K562 (cell line): ENCODE measurements around the gene LY6G6F. TPM values are rescaled to one million over a fixed set of nuclear protein-coding genes. Genes with fewer than 3 reads are reported as not detected.

Experiments
- ARID1B ChIP-seq: fragments of 450-650 bp; IDR thresholded peaks from 2 replicates; pipeline ENCODE4 v1.6.1; 2016; ENCODE audit warnings: antibody characterized with exemption, mild to moderate bottlenecking, inconsistent platforms
- E2F3 ChIP-seq: fragments of 250-450 bp; sonication (Bioruptor Pico); IDR thresholded peaks from 2 replicates; pipeline ENCODE4 v1.4.0; 2020; ENCODE audit warnings: mild to moderate bottlenecking
- ETV5 ChIP-seq: sonication (generic); formaldehyde crosslinking; IDR thresholded peaks from 2 replicates; pipeline ENCODE4 v1.4.0; 2020; ENCODE audit warnings: low read depth, mild to moderate bottlenecking, missing genetic modification reagents
- HEY1 ChIP-seq: fragments of 250-450 bp; sonication (Bioruptor Pico); IDR thresholded peaks from 2 replicates; pipeline ENCODE4 v1.5.0; 2020; ENCODE audit warnings: mild to moderate bottlenecking, moderate library complexity, borderline replicate concordance
- HNRNPL ChIP-seq: fragments of 200-400 bp; formaldehyde crosslinking; IDR thresholded peaks from 2 replicates; pipeline ENCODE4 v1.6.1; 2017; ENCODE audit warnings: low read depth, mild to moderate bottlenecking, low read length
- IRF1 ChIP-seq: sonication (generic); formaldehyde crosslinking; IDR thresholded peaks from 2 replicates; pipeline ENCODE4 v1.8.0; 2022; ENCODE audit warnings: missing genetic modification reagents, mild to moderate bottlenecking, borderline replicate concordance
- NFE2 ChIP-seq: IDR thresholded peaks from 2 replicates; pipeline ENCODE4 v1.6.1; 2014; ENCODE audit warnings: antibody characterized with exemption, low read depth
- RBM14 ChIP-seq: fragments of 200-400 bp; formaldehyde crosslinking; IDR thresholded peaks from 2 replicates; pipeline ENCODE4 v1.6.1; 2018; ENCODE audit warnings: low read depth, mild to moderate bottlenecking, low read length, moderate library complexity, borderline replicate concordance; ENCODE audit not compliant: insufficient read depth
- RUNX1 ChIP-seq: sonication (generic); IDR thresholded peaks from 2 replicates; pipeline ENCODE4 v1.6.1; 2016; ENCODE audit warnings: antibody characterized with exemption, low read depth
- TAF9B ChIP-seq: fragments of 450-650 bp; IDR thresholded peaks from 2 replicates; pipeline ENCODE4 v1.6.1; 2018; ENCODE audit warnings: mild to moderate bottlenecking; ENCODE audit not compliant: partially characterized antibody
- ZEB2 ChIP-seq: fragments of 450-650 bp; IDR thresholded peaks from 2 replicates; pipeline ENCODE4 v1.6.1; 2016
- ZNF263 ChIP-seq: sonication (generic); formaldehyde crosslinking; IDR thresholded peaks from 2 replicates; pipeline ENCODE4 v1.8.0; 2022; ENCODE audit warnings: mild to moderate bottlenecking, missing genetic modification reagents, borderline replicate concordance
- polyA plus RNA-seq, 8 experiments: library from polyadenylated mRNA; depleted of rRNA in 4 of 8; stranded (reverse) in 5 of 8; unstranded in 3 of 8; fragments of >200 nt; fragmentation: Nextera tagmentation in 2 of 8; fragmentation: Illumina TruSeq in 1 of 8; extraction: Ambion mirVana in 2 of 8; extraction: Trizol in 1 of 8; gene quantifications; 2 replicates each; pipeline versions ENCODE4 v1.2.1 to v1.2.3, GENCODE V29; 2011 to 2014; ENCODE audit warnings: inconsistent platforms in 1 of 8, missing spikeins in 1 of 8
- total RNA-seq, 7 experiments: library from RNA; depleted of rRNA in 6 of 7; stranded (reverse); fragments of >200 nt in 6 of 7; fragmentation: Illumina TruSeq in 2 of 7; extraction: Trizol in 2 of 7; gene quantifications; 2 replicates each; pipeline versions ENCODE4 v1.2.1 to v1.2.3, GENCODE V29; 2011 to 2021; ENCODE audit warnings: low replicate concordance in 1 of 7
- TF ChIP-seq, protein P1 (sequence below): fragments of 450-650 bp; formaldehyde crosslinking; IDR thresholded peaks from 2 replicates; pipeline ENCODE4 v1.4.0; 2020; ENCODE audit warnings: mild to moderate bottlenecking, mixed read lengths
- TF ChIP-seq, protein P2 (sequence below): fragments of 450-650 bp; IDR thresholded peaks from 2 replicates; pipeline ENCODE4 v1.7.0; 2016; ENCODE audit warnings: borderline replicate concordance
- TF ChIP-seq, protein P3 (sequence below): fragments of 250-450 bp; sonication (Bioruptor Pico); IDR thresholded peaks from 2 replicates; pipeline ENCODE4 v1.5.0; 2022; ENCODE audit warnings: mild to moderate bottlenecking
- TF ChIP-seq, protein P4 (sequence below), 2 experiments: fragments of 450-650 bp in 1 of 2; sonication (generic) in 1 of 2; formaldehyde crosslinking; conservative IDR thresholded peaks; 2 replicates each; pipeline versions ENCODE4 v1.4.0 to v1.8.1; 2020 to 2022; ENCODE audit warnings: mild to moderate bottlenecking in 1 of 2, missing genetic modification reagents in 1 of 2
- TF ChIP-seq, protein P5 (sequence below): fragments of 450-650 bp; formaldehyde crosslinking; IDR thresholded peaks from 2 replicates; pipeline ENCODE4 v1.4.0; 2020; ENCODE audit warnings: mild to moderate bottlenecking
- TF ChIP-seq, protein P6 (sequence below), 2 experiments: fragments of 450-650 bp; conservative IDR thresholded peaks; 2 replicates each; pipeline ENCODE4 v1.6.1; 2017; ENCODE audit warnings: mild to moderate bottlenecking in 2 of 2, moderate library complexity in 2 of 2

Gene LY6G6F
- total and polyA plus RNA-seq, 9 of the 15 experiments (the other 6 are each of a cell fraction or from before 2014, with no cell fraction given): 0.14 to 0.50 (median 0.28) TPM; not detected in 2

DNA sequence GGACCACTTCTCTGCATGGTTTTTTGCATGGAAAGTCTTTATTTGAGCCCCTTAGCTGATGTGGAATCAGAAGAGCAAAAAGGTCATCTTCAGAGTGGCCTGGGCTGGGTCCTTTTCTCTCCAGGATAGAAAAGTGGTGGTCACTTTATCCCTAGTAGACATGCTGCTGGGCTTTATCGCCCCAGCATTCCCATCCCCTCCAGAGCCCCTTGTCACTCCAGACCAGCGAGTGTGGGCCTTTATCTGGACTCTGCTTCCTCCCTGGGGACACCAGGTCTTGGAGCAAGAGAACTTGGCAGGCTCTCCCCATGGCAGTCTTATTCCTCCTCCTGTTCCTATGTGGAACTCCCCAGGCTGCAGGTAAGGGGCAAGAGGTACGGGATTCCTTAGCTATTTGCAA, at the start of gene LY6G6F (continued):
- TF ChIP-seq, protein P1, sequence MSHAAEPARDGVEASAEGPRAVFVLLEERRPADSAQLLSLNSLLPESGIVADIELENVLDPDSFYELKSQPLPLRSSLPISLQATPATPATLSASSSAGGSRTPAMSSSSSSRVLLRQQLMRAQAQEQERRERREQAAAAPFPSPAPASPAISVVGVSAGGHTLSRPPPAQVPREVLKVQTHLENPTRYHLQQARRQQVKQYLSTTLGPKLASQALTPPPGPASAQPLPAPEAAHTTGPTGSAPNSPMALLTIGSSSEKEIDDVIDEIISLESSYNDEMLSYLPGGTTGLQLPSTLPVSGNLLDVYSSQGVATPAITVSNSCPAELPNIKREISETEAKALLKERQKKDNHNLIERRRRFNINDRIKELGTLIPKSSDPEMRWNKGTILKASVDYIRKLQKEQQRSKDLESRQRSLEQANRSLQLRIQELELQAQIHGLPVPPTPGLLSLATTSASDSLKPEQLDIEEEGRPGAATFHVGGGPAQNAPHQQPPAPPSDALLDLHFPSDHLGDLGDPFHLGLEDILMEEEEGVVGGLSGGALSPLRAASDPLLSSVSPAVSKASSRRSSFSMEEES (CRISPR knock-in tag): no peak
- TF ChIP-seq, protein P2, sequence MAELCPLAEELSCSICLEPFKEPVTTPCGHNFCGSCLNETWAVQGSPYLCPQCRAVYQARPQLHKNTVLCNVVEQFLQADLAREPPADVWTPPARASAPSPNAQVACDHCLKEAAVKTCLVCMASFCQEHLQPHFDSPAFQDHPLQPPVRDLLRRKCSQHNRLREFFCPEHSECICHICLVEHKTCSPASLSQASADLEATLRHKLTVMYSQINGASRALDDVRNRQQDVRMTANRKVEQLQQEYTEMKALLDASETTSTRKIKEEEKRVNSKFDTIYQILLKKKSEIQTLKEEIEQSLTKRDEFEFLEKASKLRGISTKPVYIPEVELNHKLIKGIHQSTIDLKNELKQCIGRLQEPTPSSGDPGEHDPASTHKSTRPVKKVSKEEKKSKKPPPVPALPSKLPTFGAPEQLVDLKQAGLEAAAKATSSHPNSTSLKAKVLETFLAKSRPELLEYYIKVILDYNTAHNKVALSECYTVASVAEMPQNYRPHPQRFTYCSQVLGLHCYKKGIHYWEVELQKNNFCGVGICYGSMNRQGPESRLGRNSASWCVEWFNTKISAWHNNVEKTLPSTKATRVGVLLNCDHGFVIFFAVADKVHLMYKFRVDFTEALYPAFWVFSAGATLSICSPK: no peak
- TF ChIP-seq HEY1 (no peak), HNRNPL (no peak), NFE2 (no peak), ARID1B (peak; percentile 47), E2F3 (CRISPR knock-in tag) (no peak), ZNF263 (CRISPR knock-in tag) (0 out of 2 replicates have a peak, but pooled peaks have one; percentile 21), ZEB2 (no peak), IRF1 (CRISPR knock-in tag) (no peak), ETV5 (0 out of 2 replicates have a peak, but pooled peaks have one; percentile 31), RUNX1 (no peak), TAF9B (no peak), RBM14 (no peak)
- TF ChIP-seq, protein P3, sequence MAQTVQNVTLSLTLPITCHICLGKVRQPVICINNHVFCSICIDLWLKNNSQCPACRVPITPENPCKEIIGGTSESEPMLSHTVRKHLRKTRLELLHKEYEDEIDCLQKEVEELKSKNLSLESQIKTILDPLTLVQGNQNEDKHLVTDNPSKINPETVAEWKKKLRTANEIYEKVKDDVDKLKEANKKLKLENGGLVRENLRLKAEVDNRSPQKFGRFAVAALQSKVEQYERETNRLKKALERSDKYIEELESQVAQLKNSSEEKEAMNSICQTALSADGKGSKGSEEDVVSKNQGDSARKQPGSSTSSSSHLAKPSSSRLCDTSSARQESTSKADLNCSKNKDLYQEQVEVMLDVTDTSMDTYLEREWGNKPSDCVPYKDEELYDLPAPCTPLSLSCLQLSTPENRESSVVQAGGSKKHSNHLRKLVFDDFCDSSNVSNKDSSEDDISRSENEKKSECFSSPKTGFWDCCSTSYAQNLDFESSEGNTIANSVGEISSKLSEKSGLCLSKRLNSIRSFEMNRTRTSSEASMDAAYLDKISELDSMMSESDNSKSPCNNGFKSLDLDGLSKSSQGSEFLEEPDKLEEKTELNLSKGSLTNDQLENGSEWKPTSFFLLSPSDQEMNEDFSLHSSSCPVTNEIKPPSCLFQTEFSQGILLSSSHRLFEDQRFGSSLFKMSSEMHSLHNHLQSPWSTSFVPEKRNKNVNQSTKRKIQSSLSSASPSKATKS (CRISPR knock-in tag): no peak
- TF ChIP-seq, protein P4, sequence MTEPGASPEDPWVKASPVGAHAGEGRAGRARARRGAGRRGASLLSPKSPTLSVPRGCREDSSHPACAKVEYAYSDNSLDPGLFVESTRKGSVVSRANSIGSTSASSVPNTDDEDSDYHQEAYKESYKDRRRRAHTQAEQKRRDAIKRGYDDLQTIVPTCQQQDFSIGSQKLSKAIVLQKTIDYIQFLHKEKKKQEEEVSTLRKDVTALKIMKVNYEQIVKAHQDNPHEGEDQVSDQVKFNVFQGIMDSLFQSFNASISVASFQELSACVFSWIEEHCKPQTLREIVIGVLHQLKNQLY (CRISPR knock-in tag; conservative IDR thresholded peaks at IDR 0.05): no peak
- TF ChIP-seq, protein P5, sequence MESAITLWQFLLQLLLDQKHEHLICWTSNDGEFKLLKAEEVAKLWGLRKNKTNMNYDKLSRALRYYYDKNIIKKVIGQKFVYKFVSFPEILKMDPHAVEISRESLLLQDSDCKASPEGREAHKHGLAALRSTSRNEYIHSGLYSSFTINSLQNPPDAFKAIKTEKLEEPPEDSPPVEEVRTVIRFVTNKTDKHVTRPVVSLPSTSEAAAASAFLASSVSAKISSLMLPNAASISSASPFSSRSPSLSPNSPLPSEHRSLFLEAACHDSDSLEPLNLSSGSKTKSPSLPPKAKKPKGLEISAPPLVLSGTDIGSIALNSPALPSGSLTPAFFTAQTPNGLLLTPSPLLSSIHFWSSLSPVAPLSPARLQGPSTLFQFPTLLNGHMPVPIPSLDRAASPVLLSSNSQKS (CRISPR knock-in tag): no peak
- TF ChIP-seq, protein P6, sequence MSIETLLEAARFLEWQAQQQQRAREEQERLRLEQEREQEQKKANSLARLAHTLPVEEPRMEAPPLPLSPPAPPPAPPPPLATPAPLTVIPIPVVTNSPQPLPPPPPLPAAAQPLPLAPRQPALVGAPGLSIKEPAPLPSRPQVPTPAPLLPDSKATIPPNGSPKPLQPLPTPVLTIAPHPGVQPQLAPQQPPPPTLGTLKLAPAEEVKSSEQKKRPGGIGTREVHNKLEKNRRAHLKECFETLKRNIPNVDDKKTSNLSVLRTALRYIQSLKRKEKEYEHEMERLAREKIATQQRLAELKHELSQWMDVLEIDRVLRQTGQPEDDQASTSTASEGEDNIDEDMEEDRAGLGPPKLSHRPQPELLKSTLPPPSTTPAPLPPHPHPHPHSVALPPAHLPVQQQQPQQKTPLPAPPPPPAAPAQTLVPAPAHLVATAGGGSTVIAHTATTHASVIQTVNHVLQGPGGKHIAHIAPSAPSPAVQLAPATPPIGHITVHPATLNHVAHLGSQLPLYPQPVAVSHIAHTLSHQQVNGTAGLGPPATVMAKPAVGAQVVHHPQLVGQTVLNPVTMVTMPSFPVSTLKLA (conservative IDR thresholded peaks at IDR 0.05): no peak
